Measurements from ENCODE around the gene KIF15.
"Not testable (repeated sequence)": the region's sequence is repeated elsewhere in the genome, so short reads cannot be mapped to it uniquely, and the experiment has no call there.

Gene KIF15

GRCh38 chr3:44795197-44795596 is 33.6 kb downstream of the KIF15 start:
- no peak for TF ChIP-seq CTCF (conservative IDR thresholded peaks at IDR 0.05)
- no peak overlapping the region for H3K27ac ChIP-seq

- H3K27ac ChIP-seq, result no peak overlapping the region
- no peak for TF ChIP-seq CTCF (conservative IDR thresholded peaks at IDR 0.05)
Measured at GRCh38 chr3:44802011-44802410, 40.4 kb downstream of the KIF15 start.

GRCh38 chr3:44803298-44803697 is 41.7 kb downstream of the KIF15 start:
- no peak for TF ChIP-seq CTCF (conservative IDR thresholded peaks at IDR 0.05)
- no peak overlapping the region for H3K27ac ChIP-seq

- no peak for TF ChIP-seq CTCF (conservative IDR thresholded peaks at IDR 0.05)
- no peak overlapping the region for H3K27ac ChIP-seq
Measured at GRCh38 chr3:44805960-44806359, 44.4 kb downstream of the KIF15 start.

- no peak for TF ChIP-seq CTCF (conservative IDR thresholded peaks at IDR 0.05)
- H3K27ac ChIP-seq, result no peak overlapping the region
Measured at GRCh38 chr3:44814751-44815150, 53.2 kb downstream of the KIF15 start.

- H3K27ac ChIP-seq, result not testable (repeated sequence)
Measured at GRCh38 chr3:44816334-44816733, 54.7 kb downstream of the KIF15 start.

GRCh38 chr3:44821206-44821605 is 59.6 kb downstream of the KIF15 start:
- not testable (repeated sequence) for H3K27ac ChIP-seq

GRCh38 chr3:44825264-44825925 is 63.8 kb downstream of the KIF15 start:
- no peak overlapping the region for H3K27ac ChIP-seq
- no peak for TF ChIP-seq CTCF (conservative IDR thresholded peaks at IDR 0.05)

GRCh38 chr3:44827196-44827595 is 65.6 kb downstream of the KIF15 start:
- no peak overlapping the region for H3K27ac ChIP-seq
- TF ChIP-seq CTCF (conservative IDR thresholded peaks at IDR 0.05), result no peak
